Amniotic epithelial cell (primary cell): Measurements from ENCODE around the gene CNNM2.

Experiments
- DNase-seq: peaks from one replicate; pipeline ENCODE4 v3.0.0-alpha.2; 2010; ENCODE audit warnings: low read depth

CNNM2 gene

DNA sequence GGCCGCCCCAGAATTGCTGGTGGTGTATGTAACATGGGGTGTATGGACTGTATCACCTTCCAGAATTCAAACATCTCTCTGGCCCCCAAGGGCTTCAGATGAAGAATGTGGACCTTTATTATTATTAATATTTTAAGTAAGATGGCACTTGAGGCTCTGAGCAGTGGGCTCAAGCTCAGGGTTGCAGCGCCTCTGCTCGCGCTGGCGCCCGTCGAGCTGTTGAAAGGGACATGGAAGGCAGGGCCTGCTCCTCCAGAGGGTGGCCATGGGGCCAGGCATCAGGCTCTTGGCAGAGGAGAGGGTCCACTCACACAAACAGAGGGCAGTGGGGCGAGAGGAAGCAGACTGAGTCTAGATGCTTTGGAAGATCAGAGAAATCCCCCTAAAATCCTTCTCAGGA lies 154.8 kb downstream of the CNNM2 start:
- no peak for DNase-seq

DNA sequence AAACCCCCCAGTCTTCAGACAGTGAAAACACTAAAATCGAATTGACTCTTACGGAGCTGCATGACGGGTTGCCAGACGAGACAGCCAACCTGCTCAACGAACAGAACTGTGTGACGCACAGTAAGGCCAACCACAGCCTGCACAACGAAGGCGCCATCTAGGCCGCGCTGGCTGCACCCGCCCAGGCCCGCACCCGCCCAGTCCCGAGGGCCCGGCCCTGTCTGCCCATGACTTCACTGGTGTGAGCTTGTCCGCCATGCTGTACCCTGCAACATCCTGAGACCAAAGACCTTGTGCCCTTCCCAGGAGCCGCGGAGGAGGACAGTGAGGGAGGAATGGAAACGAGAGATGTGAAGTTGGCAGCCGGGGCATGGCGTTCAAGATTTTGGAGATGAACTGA lies 158.9 kb downstream of the CNNM2 start:
- no peak for DNase-seq

DNA sequence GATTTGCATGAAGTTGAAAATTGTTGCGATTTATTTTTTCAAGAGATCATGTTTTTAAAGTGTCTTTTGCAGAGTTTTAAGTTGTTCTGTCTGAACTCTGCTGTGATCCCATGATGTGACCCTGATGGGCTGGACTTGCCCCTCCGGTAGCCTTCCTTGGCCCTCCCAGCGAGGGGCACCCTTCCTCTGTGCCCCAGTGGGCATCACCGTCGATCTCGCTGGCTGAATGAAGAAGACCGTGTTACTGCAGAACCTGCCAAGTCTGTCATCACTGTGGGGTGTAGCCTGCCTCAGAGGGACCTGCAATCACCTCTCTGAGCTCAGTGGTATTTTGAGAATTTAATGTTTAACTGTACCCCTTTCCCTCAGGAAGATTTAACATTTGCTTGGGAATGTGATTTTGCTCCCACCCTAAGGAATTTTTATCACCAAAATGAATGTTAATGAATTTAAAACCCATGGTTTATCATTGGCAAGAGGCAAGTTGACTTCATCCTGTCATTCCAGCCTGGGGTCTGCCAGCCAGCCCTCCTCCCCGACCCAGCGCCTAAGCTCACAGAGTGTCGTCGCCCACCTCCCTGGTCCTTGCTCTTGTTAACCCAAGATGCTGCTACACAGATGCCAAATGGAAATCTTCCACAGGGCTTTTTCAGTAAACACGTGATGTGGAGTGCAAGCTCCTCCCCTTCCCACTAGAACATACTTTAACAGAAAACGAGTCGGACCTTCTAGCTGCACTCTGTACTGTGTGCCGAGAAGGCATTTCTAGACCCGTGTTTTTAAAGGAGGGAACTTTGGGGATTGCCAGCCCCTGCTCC lies 159.6 kb downstream of the CNNM2 start:
- no peak for DNase-seq

DNA sequence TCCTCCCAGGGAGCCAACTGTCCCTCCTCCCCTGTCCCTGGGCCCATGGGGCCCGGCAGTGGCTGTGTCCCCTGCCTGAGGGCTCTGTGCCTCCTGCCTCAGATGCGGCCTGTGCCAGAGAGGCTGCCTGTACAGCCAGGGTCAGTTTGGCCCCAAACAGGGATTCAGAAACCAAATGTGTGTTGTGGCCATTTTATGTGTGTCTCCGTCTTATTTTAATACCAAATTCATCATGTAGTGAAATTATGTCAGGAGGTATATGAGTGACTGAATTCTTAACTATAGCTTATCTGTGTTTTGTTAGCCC lies 160.2 kb downstream of the CNNM2 start:
- DNase-seq = no peak

DNA sequence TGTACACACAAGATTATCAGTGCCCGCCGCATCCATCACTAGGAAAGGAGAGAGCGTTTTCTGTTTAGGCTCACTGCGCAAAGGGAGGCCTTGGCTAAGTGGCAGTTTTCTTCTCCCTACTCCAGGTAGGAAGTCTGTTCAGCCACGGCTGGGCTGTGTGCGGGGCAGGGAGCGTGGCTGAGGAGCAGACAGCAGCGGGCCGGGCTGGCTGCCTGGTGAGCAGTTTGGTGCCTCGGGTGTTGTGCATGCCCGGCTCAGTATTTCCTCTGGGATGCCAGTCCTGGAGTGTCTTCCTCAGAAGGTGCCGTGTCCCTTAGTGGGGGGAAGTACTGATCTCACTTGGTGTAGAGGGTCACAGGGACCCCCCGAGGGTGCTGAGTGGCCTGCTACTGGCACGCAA lies 160.6 kb downstream of the CNNM2 start:
- DNase-seq = no peak

DNA sequence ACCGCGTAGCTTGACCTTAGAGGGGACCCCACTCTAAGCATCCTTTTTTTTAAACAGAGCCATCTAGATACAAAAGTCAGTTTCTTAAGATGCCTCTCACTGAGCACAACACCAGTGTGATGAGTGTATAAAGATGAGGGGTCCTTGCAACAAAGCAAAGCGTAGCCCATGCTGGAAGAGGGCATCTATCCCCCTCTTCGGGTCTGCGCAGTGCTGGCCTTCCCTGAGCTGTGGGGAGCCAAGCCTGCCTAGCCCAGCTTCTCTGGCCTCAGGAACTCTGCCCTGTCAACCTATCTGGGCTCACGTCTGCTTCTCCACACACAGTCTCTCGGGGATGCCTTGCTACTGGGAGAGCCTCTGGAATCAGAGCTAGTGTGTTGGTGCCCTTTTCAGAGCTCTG lies 161.0 kb downstream of the CNNM2 start:
- DNase-seq = no peak

DNA sequence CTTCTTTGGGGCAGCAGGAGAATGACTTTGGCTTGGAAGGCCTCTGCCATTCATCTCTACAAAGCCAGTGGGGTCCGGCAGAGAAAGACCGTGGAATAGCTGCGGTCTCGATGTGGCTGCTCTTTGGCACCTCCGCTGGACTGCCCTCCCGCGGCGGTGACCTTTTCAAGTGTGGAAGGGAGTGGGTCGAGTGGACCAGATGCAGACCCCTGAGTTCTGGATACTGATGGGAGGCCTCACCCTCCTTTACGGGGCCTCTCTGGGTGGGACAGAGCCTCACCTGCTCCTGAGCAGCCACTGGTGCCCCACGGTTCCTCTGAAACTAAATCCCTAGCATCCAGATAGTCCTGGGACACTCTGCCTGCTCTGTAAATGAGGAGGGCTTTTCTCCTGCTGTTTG lies 161.9 kb downstream of the CNNM2 start:
- DNase-seq = no peak

DNA sequence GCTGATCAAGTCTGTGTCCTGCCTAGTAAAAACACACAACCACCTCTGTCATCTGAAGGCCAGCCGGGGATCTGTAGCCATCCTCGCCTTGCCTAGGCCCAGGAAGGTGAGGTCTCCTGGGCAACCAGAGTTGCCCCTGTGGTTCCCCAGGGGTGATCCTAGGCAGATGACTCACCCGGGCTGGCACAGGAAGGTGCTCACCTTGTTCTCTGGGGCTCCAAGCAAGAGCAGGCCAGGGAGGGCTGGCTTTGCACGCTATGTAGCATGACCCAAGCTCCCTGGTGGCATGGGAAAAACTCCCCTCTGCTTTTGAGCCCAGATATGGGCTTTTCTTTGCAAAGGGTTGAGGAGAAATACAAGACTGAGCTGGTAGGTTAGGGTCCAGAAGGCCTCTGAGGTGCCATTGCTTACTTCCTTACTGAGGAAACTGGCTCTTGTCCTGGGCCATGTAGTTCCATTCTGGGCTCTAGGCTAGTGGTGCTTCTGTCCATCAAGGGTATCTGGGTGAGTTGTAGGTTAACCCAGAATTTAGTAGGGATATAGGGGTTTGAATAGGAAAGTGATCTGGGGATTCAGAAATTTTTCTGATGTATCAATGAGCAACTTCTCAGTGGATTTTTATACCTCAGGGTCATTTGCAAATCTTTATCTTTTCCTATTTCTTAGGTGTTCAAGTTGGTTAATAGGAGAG lies 162.9 kb downstream of the CNNM2 start:
- no peak for DNase-seq

DNA sequence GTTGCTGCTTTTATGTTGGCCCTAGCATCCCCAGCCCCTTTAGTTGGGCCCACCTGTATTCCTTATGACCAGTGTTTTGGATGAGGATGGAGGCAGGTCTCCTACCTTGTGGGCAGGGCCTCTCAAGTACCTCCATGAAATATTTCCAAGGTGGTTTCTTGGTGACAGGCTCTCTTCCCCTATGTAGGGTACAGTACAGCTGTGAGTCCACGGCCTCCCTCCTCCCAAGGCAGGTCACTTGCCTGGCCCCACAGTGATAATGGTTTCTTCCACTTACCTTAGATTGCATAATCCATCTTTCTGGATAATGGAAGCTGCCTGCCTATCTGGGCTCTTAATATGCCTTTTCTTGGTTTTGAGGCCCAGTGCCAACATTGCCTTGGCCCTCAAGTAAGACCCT lies 164.6 kb downstream of the CNNM2 start:
- no peak for DNase-seq

DNA sequence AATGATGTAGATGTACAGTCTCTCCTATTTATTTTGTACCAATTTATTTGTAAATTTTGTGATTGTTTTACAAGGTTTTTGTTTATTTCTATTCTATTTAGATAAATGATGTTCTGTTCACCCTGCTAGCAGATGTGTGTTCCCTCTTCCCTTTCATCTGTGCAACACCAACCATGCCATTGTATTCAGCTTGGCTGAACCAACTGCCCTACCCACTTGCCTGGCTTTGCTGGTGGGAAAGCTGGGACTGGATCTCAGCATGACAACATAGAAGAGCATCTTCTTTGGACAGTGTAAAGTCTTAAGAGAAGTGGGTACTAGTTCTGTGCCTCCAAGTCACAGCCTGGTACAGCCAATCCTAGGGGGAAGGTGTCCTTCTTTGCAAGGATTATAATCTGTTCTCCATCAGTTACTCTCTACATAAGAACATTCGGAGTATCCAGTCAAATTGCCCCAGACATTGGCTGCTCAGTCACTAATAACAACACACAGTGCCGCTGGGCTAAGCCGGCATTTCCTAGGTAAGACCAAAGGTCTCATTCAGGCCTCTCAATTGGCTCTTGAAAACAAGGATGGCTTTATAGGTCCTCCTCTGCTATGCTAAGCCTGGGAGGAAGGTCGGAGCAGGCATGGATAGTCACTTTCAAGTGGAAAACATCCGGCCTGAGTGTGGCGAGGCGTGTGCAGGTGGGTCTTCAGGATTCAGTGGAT lies 165.3 kb downstream of the CNNM2 start:
- DNase-seq = no peak

DNA sequence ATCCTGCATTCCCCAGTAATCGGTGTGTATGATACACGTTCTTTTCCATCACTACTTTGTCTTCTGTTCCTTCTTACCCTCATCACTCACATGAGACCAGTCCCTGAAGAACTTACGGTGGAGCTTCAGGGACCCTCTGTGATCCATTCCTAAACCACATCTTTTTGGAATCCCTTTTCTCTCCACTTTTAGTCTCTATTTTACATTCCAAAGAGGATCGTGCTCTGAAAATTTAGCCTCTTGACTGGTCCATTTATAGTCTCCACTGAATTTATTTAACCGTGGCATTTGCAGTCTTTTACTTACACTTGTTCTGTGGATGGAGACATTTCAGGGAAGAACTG lies 165.9 kb downstream of the CNNM2 start:
- DNase-seq = no peak

DNA sequence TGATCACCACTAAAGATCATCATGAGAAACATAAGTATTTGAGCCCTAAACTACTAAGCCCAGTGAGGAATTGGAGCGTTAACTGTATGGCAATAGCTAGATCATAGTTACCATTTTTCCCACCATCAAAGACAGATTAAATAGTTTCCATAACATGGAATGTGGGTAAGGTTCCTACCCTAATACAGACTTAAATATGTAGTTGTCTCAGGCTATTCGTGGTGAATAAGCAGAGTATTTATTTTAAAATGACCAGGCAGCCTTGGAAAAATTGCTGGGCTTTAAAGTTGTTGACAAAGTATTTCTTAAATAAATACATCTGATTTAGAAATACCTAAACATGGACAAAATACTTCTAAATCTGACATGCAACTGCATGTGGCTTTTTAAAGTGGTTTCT lies 168.2 kb downstream of the CNNM2 start:
- no peak for DNase-seq

DNA sequence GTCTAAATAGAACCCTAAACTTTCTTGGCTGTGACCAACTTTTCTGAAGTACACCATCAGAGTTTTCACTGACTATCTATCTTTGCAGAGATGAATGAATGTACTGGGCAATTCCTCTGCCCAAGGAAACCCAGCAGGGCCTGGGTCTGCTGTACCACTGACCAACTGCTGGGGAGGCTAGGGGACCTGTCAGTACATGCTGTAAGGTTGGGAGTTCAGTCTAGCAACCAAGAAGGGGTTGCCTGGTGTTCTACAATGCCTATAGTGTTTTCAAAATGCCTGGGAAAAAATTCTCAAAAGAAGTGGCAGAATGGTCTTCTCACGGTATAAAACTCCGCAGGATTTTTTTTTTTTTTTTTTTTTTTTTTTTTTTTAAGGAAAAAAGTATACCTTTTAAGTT lies 168.7 kb downstream of the CNNM2 start:
- no peak for DNase-seq

DNA sequence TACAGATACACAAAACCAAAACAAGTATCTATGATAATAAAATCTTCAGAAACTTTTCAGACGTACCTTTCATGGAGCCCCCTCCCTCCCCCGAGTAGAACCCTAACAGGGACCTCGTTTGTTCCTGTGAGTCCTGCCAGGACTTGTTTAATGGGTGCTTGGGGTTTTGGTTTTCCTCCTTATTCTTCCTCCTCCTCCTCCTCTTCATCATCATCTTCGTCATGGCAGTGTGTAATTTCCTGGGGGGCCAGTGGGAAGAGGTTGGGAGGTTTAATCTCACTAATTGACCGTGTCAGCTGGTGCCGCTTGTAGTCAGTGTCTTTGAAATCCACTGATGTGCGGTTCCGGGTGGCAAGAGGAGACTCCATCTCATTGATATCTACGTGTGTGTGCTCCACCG lies 171.4 kb downstream of the CNNM2 start:
- no peak for DNase-seq

DNA sequence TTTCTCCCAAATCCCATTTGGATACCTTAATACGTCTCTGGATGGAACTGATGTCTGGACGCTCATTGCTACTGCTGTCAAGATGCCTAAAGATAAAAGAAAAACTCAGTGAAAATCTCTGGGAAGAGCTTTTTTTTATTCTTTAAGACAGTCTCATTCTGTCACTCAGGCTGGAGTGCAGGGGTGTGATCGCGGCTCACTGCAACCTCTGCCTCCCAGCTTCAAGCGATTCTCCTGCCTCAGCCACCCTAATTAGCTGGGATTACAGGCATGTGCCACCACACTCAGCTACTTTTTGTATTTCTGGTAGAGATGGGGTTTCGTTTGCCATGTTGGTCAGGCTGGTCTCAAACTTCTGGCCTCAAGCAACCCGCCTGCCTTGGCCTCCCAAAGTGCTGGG lies 172.8 kb downstream of the CNNM2 start:
- no peak for DNase-seq

DNA sequence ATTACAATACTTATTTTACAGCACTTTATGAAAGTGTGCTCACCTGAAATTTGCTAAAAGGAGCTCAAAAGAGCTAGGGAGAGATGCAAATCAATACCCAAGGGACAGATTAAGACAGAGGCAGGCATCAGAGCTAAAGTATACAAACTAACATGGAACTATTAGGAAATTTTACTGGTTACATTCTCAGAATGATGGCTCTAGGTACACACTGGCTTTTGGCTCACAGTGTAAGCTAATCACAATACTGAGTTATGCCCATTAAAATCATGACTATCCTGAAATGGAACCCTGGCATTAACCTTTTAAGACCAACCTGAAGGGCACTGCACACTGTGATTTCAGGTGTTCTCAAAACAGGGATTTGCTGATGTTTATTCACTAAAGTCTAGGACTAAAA lies 176.9 kb downstream of the CNNM2 start:
- no peak for DNase-seq

DNA sequence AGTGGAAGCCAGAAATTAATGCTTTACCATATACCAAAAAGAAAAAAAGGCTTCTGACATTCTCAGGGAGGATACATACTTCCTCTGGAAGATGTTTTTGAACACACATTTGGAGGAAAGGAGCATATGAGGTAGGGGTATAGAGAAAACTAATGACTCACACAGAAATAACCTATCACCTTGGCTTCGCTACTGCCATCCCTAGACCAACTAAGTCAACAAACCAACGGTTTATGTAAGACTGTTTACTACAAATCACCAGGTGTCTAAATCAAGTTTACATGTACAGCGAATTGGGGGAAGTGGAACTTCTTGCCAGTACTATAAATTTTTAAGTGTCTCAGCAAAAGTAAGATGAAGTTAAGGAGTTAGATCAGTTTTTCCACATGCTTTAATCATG lies 178.0 kb downstream of the CNNM2 start:
- no peak for DNase-seq

DNA sequence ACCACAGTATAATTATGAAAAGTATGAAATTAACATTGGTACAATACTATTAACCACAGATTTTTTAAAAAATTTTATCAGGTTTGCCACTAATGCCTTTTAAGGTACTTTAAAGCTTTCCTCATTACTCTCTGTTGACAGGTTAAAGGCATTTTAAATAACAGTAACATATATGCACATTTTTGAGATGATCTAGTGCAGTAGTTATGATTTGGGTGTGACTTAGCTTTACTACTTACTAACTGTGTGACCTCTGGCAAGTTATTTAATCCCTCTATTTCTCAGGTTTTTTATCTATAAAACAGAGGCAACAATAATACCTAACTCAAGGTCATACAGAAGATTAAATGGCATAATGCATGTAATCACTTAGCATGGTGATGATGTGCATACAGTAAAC lies 180.1 kb downstream of the CNNM2 start:
- no peak for DNase-seq

DNA sequence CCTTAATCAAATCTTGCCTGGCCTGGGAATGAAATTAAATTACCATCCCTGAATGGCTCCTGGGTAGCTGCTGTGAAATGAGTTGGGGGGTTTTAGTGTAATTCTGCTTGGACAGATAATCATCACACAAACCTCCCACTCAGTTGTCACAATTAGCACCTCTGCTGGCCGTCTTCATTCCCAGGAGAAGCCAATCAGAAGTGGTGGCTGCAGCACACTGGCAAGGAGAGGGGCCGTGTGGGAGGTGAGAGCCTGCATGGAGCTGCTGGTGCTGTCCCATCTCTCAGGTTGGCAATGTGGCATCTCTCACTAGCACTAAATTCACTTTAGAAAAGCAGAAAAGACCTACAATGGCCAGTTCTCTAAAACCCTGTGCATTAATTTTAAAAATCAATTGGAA lies 182.5 kb downstream of the CNNM2 start:
- DNase-seq = no peak

DNA sequence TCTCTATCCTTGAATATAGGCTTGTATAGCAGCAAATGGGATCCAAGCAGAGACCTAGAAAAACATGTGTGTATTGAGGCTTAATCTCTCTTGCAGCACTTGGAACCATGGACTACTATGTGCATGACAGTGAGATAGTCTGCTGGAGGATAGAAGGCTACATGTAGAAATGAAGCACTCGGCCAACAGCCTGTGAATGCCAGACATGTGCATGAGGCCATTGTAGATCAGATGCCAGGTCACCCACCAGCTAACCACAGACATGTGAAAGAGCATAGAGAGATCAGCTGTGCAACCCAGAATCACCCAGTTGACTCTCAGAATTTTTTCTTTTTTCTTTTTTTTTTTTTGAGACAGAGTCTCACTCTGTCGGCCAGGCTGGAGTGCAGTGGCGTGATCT lies 184.1 kb downstream of the CNNM2 start:
- DNase-seq = peak; percentile 27

DNA sequence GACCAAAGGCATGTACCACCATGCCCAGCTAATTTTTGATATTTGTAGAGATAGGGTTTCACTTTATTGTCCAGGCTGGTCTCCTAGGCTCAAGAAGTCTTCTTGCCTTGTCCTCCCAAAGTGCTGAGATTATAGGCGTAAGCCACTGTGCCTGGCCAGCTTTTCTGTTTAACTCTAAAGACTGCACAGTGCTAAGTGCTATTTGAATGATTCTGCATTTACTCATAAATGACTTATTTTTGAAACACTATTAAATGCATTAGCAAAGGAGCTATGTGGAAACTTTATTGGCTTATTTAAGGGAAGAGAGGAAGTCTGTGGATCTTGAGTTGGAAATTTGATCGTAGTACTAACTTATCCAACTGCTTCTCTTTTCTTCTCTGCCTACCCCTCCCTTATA lies 185.9 kb downstream of the CNNM2 start:
- no peak for DNase-seq

DNA sequence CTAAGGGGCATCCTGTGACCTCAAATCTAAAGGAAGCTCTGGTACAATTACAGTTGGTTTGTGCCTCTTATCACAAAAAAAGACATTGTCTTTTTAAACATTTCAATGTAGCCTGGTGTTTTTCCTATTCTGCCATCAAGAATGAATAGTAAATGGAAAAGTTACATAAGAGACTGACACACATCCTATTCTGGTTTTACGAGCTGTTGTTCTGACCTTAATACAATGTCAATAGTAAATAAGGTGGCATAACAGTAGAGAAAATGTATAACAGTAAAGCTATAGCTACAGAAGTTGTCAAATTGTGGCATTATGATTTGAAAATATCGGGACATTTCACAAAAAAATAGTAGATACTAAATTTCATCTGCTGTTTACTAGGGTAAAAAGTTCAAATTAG lies 186.6 kb downstream of the CNNM2 start:
- no peak for DNase-seq

DNA sequence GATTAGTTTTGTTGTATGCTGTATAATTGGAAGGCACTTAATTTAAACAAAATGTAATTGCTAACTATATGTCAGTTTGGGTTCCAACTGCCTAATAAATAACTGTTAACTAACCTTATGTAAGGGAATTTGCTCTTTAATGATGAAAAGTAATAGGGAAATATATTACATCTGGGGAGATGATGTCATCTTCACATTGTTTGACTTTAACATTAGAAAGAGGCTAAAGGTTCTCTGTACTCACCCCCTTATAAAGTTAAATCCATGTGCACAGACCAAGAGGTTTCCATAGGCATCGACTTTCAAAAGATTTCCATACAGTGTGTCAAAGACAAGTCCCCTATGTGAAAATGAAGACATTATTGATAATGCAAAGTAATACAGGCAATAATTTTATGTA lies 187.4 kb downstream of the CNNM2 start:
- no peak for DNase-seq

DNA sequence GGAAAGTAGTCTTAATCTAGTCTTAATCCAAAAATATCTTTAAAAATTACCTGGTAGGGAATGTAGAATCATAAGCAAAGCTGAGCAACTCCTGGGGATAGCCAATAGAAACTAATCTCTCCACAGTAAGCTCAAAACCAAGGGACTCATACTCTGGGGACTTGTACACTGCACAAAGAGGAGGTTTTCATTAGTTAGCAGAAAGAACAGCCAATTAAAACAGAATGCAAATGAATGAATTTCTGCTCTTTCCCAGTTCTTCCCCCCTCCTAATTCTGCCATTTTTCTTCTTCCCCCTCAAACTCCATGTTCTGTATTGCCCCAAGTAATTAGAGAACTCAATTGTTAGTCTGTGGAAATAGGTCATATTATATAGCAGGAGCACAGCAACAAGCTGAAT lies 188.4 kb downstream of the CNNM2 start:
- no peak for DNase-seq
